HG03565 (cell line): ENCODE data around the gene H2BK1.

Experiments
- ATAC-seq: cut with Tn5 transposase; IDR thresholded peaks from one replicate; pipeline ENCODE4 v1.9.1; 2021; ENCODE audit warnings: mild to moderate bottlenecking, moderate library complexity; ENCODE audit not compliant: unreplicated experiment

H2BK1 gene

DNA sequence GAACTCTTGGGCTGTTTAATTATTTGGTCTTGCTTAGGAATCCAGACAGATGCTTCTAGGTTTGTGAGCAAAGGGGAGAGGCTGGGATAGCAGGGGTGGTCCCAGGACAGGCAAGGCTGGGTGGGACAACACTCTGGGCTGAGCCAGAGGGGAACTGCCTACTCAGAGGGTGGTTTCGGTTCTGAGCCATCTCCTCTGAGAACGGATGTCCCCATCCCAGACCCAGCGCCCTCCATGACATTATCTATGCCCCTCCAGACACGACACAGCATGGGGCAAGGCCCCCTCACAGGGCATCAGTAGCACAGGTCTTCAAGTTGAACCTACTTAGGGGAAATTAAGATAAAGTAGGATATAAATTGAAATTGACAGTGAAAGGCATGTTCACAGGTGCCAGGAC is 30.3 kb downstream of the H2BK1 start:
- no peak for ATAC-seq

DNA sequence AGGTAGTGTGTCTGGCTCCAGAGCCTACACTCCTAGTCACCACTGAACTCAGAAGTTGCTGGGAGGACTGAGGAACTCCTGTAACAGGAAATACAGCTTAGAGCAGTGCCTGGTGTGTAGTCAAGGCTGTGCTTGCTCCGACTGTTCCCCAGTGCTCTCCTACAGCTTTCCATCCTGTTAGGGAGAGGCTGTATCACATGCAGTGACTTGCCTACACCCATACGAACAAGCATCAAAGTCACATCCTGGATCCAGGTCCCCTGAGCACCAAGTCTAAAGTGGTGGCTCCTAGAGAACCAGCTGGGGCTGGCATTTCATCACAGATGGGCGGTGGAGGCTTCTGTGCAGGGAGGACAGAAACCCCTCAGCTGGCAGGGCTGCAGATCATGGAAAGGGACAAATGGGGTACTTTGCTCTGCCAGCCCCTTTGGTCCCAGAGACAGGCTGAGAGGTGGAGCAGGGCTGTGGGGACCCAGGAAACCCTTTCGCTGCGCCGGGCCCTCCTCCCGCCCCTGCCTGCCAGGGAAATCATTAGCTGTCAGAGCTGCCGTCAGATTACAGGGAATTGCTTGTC is 30.9 kb downstream of the H2BK1 start:
- no peak for ATAC-seq

GRCh38 chr7:151178831-151179230 is 31.5 kb downstream of the H2BK1 start:
- no peak for ATAC-seq

DNA sequence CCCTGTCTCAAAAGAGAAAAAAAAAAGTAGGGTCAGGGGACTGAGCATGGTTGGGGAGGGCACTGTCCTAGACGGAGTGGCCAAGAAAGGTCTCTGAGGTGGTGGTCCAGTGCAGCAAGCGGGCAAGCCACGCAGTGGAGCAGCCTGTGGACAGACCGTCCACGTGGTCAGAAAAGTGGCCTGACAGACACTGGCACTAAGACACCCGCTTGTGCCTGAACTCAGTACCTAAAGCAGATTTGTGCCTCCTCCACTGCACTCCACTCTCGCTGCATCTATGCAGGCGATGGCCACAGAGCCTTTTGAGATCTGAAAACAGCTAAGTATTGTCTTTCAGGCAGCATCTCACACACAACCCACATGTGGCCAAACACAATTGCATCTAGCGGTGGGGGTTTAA is 32.1 kb downstream of the H2BK1 start:
- no peak for ATAC-seq

- ATAC-seq: no peak
Observed at GRCh38 chr7:151177310-151177709, 33.0 kb downstream of the H2BK1 start.

DNA sequence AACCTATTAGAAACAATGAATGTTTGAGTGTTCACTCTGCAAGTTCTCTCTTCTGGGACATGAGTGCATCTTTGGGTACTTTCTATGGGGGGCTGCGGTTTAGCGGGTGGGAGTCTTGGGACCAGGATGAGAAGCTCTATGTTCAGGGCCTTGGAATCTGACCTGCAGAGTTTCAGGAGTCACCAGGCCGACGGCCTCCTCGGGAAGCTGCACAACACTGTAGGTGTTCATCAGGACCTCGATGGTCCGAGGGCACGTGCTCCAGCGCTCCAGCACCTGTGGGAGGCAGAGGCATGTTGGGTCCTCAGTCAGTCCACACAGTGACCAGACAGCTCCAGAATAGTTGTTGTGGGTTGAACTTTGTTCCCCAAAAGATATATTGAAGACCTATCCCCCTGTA is 33.9 kb downstream of the H2BK1 start:
- ATAC-seq: no peak

DNA sequence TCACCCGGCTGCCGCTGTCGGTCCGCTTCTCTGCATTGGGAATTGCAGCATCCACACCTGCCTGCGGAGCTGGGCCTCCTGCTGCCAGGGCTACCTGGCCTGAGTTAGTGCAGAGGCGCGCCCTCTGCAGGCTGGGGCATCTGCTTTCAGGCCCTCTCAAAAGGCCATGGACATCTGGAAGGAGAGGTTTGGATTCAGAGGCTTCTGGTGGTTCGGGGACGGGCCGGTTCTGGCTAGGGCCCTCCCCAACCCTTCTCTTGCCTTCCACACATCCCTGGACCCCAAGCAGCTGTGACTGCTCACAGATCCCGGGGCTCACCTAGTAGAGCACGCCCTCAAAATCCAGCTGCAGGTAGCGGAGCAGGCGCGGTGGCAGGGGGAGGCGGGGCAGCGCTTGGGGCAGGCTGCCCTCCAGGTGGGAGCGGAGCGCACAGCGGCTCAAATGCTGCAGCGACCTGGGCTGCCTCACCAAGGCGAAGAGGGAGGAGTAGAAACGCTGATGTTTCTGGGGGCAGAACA is 34.4 kb downstream of the H2BK1 start:
- ATAC-seq: no peak

DNA sequence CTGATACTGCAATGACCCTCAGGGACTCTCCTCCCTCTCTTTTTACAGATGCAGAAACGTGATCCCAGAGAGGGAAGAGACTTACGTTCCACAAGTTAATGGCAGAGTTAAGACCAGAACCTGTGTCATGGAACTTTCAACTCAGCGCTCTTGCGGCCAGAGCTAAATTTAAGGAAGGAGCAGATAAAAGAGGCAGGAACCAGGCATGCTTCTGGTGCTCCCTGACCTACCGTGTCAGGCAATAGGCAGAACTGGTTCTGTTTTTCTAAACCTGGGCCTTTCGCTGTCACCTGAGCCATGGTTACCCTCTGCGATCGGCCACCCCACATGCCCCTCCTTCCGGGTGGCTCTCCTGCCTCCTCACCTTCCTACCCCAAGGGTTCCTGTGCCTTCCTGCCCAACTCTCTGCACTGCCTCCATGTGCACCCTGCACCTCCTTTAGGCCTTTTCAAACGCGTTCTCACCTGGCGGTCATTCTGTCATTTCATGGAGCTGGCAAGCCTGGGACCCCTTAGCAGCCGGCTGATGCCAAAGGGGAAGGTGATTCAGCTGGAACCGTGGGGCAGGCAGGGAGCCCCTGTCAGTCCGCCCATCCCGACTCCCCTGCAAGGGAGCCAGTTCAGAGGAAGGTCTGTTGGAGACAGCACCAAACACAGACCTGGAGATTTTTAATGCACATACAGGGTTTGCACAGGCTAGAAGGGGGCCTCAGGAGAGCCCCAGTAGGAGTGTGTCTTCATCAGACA is 35.1 kb downstream of the H2BK1 start:
- ATAC-seq: no peak

DNA sequence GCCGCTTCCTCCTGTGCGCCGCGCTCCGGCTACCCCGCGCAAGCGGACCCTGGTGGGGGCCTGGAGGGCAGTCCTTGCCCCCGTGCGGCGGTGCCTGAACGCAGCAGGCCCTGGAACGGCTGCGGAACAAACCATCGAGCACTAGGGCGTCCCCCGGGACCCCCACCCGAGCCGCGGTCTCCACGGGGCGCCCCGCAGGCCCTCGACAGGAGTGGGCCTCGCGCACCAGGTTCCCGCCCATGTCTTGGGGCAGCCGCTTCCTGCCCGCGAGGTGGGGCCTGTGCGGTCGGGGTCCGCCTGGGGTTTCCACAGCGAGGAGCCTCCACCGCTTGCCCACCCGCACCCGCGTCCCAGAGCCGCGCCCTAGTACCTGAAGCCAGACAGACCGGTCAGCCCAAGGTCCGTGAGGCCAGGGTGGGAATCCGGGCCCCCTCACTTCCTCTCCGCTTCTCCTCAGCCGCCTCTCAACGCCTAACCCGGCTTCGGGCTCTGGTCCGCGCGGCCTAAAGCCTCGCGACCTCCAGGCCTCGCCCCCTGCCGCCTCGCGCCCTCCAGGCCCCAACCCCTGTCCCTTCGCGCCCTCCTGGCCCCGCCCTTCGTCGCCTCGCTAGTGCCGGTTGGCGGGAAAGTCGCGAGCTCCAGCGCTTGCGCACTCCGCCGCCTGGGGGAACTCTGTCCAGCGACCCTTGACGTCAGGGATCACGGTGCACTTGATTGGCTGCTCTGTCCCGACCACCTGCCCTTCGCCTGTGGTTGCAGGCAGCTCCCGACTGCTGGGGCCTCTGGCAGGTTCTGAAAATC is 35.8 kb downstream of the H2BK1 start:
- ATAC-seq: no peak

DNA sequence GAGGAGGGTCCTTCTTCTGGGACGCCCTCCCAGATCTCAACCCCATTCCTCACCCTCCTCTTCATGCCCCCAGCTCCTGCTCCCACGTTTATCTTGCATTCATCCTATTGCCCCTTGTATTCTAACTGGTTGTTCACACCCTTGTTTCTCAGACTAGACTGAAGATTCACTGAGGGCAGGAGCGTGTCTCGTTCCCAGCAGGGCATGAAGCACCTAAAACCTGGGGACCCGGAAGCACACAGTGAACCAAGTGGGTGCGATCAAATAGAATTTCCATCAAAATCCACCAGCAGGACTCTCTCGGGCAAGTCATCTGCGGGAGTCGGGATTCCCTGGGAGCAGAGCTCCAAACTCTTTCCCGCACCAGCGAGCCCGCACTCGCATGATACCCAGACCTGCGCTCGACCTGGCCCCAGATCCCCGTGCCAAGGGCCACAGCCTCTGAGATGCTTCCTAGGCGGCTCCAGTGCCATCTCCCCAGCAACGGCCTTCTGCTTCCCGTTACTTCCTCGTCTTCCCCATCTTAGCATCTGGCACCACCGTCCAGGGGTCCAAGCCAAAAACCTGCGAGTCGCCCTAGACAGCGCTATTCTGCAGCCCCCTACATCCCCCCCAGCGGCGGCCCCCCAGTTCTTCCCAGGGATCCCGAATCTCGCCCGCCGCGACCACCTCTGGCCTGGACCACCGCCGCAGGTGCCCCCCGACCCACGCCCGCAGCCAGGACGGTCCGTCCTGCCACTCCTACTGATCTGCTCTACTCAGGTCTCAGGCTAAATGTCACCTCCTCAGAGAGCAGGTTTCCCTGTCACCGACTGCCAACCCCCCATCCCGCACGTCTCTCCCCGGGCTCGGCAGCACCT is 36.7 kb downstream of the H2BK1 start:
- ATAC-seq: no peak

DNA sequence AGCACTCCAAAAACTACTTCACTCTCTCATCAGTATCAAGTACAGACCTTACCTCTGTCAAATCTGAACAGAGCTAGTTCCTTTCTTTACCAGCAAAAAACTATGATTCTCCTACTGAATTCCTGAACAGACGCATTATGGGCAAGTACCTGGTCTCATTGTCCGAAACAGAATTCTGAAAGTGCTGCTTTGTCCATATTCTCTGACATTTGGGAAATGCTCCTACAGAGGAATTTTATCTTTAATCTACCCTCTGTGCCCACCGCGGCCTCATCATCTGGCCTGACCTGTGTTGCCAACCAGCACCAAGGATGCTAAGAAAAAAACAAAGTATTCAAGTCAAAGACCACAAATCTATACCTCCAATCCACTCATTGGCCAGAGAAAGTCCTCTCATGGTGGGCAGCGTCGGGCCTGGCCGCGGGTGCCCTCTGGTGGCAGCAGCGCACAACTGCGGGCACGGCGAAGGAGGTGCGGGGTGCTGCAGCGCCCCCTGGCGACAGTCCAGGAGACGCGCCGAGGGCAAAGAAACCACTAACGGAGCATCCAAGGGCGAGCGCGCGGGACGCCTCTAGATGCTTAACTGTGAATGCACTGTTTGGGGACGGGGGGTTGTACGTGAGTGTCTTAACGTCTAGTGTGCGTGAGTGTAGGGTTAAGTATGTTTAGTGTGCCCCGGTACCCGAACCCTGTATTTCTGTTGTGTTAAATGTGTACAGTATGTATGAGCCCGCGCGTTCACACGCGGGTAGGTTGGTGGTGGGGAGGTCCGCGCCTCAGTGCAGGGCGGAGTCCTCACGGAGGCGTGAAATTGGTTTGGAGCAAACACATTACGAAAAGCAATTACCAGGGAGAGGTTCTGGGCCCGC is 37.8 kb downstream of the H2BK1 start:
- ATAC-seq: no peak

- no peak for ATAC-seq
Observed at GRCh38 chr7:151168787-151169162, 41.5 kb downstream of the H2BK1 start.

- ATAC-seq: no peak
Observed at GRCh38 chr7:151168003-151168786, 42.1 kb downstream of the H2BK1 start.

DNA sequence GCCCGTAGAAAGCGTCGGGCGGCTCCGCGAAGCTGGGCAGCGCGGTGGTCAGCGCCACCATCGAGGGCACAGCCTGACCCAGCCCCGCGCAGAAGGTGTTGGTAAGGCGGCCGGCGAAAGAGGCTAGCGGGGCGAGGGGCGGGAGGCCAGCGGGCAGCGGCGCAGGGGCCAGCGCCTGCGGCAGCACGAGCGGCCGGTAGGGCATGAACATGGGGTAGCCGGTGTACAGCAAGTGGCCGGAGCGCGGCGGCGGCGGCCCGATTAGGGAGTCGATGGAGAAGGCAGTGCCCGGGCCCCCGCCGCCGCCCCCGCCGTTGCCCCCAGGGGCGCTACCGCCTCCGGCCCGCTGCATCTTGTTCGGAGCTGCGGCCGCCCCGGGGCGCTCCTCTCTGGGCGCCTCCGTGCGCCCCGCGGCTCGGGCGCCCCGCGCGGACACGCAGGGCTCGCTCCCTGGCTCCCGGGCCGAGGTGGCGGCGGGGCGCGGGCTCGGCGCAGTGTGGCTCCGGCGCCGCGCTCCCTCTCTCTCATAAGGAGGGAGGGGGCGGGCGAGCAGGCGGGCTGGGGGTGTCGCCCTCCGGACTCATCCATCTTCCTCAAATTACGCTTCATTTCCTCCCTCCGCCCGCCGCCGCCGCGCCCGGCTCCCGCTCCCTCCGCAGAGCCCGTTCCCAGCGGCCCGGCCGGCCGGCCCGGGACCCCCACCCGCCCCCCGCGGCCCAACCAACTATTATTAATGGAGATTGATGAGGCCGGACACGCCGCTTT is 42.9 kb downstream of the H2BK1 start, which contains the start of gene GBX1:
Gene GBX1, minus strand, starts transcription at position 498 of the 765 bp plus-strand sequence. Its CDS starts 146 bp downstream, at position 352.
- ATAC-seq: no peak

- no peak for ATAC-seq
Observed at GRCh38 chr7:151166629-151167196, 43.6 kb downstream of the H2BK1 start.

DNA sequence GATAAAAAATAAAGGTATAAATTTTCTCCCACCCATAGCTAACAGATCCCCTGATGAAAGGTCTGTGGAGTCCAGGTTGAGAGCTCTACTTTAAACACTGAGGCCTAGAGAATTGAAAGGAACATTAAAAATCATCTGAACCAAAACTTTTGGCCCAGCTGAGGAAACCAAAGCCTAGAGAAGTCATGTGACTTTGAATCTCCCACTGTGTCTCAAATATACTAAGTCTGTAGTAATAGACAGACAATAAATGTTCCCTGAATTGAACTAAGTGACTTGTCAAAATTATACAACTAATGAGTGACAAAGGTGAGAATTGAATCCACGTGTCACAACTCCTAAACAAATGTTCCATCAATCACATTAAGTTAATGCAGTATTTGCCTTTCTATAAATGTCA is 48.5 kb downstream of the H2BK1 start:
- no peak for ATAC-seq
